ENCODE measurements around the gene KIAA1671. TPM values are rescaled to one million over a fixed set of nuclear protein-coding genes. Genes with fewer than 3 reads are reported as not detected.
A peak's percentile ranks its signal among the peaks of the same experiment; 100 is the strongest.

The KIAA1671 gene
- polyA plus RNA-seq, 2 donors: 14.2 to 17.7 TPM

- no peaks in the 10 kb centered on the region for H3K9me3 ChIP-seq (ENCODE audit: control insufficient read depth in 2 of 2, insufficient read depth in 1 of 2, low read depth in 1 of 2, low read length in 1 of 2)
- no peak overlapping the region for H3K4me3 ChIP-seq (ENCODE audit: low read depth in 1 of 2, low read length in 2 of 2)
- no peaks in the 10 kb centered on the region for H3K36me3 ChIP-seq (ENCODE audit: control insufficient read depth in 2 of 2, insufficient read depth in 2 of 2, low read length in 1 of 2)
- WGBS, 2 donors: 46 to 68% methylated on average over 1 of the region's 1 CpG
- H3K4me1 ChIP-seq (ENCODE audit: control insufficient read depth in 2 of 2, insufficient read depth in 2 of 2, low read length in 1 of 2): no peaks in the 10 kb centered on the region
- H3K27me3 ChIP-seq (ENCODE audit: control insufficient read depth in 1 of 2, insufficient read depth in 2 of 2, low read length in 2 of 2): no peaks in the 10 kb centered on the region
- no peak overlapping the region for H3K27ac ChIP-seq (ENCODE audit: low read depth in 2 of 2, low read length in 1 of 2)
These were observed 67.1 kb downstream of the KIAA1671 start for GRCh38 chr22:25019427-25020184.

GRCh38 chr22:25021409-25021808, 68.9 kb downstream of the KIAA1671 start:
- 76 to 87% methylated on average over 3 of the region's 3 CpGs for WGBS, 2 donors
- Histone ChIP-seq H3K36me3 (ENCODE audit: control insufficient read depth in 2 of 2, insufficient read depth in 2 of 2, low read length in 1 of 2) (no peaks in the 10 kb centered on the region), H3K9me3 (ENCODE audit: control insufficient read depth in 2 of 2, insufficient read depth in 1 of 2, low read depth in 1 of 2, low read length in 1 of 2) (no peaks in the 10 kb centered on the region), H3K27me3 (ENCODE audit: control insufficient read depth in 1 of 2, insufficient read depth in 2 of 2, low read length in 2 of 2) (no peaks in the 10 kb centered on the region), H3K4me3 (ENCODE audit: low read depth in 1 of 2, low read length in 2 of 2) (no peak overlapping the region), H3K4me1 (ENCODE audit: control insufficient read depth in 2 of 2, insufficient read depth in 2 of 2, low read length in 1 of 2) (no peaks in the 10 kb centered on the region), H3K27ac (ENCODE audit: low read depth in 2 of 2, low read length in 1 of 2) (no peak overlapping the region)

GRCh38 chr22:25021976-25022711, 69.6 kb downstream of the KIAA1671 start:
- no peaks in the 10 kb centered on the region for H3K27me3 ChIP-seq (ENCODE audit: control insufficient read depth in 1 of 2, insufficient read depth in 2 of 2, low read length in 2 of 2)
- H3K4me3 ChIP-seq (ENCODE audit: low read depth in 1 of 2, low read length in 2 of 2): no peak overlapping the region
- 73 to 78% methylated on average over 11 of the region's 11 CpGs for WGBS, 2 donors
- H3K27ac ChIP-seq (ENCODE audit: low read depth in 2 of 2, low read length in 1 of 2): no peak overlapping the region
- no peaks in the 10 kb centered on the region for H3K9me3 ChIP-seq (ENCODE audit: control insufficient read depth in 2 of 2, insufficient read depth in 1 of 2, low read depth in 1 of 2, low read length in 1 of 2)
- H3K36me3 ChIP-seq (ENCODE audit: control insufficient read depth in 2 of 2, insufficient read depth in 2 of 2, low read length in 1 of 2): no peaks in the 10 kb centered on the region
- peaks cover under 1% of the 10 kb centered on the region in 2 donors for H3K4me1 ChIP-seq (ENCODE audit: control insufficient read depth in 2 of 2, insufficient read depth in 2 of 2, low read length in 1 of 2)

GRCh38 chr22:25023879-25024278, 71.4 kb downstream of the KIAA1671 start:
- Histone ChIP-seq H3K36me3 (ENCODE audit: control insufficient read depth in 2 of 2, insufficient read depth in 2 of 2, low read length in 1 of 2) (peaks cover 0 to 3% of the 10 kb centered on the region in 2 donors), H3K27ac (ENCODE audit: low read depth in 2 of 2, low read length in 1 of 2) (no peak overlapping the region), H3K4me1 (ENCODE audit: control insufficient read depth in 2 of 2, insufficient read depth in 2 of 2, low read length in 1 of 2) (peaks cover 2 to 11% of the 10 kb centered on the region in 2 donors), H3K4me3 (ENCODE audit: low read depth in 1 of 2, low read length in 2 of 2) (no peak overlapping the region), H3K27me3 (ENCODE audit: control insufficient read depth in 1 of 2, insufficient read depth in 2 of 2, low read length in 2 of 2) (no peaks in the 10 kb centered on the region), H3K9me3 (ENCODE audit: control insufficient read depth in 2 of 2, insufficient read depth in 1 of 2, low read depth in 1 of 2, low read length in 1 of 2) (no peaks in the 10 kb centered on the region)
- WGBS, 2 donors: 85 to 88% methylated on average over 3 of the region's 3 CpGs

GRCh38 chr22:25024895-25025294, 72.4 kb downstream of the KIAA1671 start:
- H3K27ac ChIP-seq (ENCODE audit: low read depth in 2 of 2, low read length in 1 of 2): peak overlapping the region in 1 of 2 donors; percentile 22
- H3K9me3 ChIP-seq (ENCODE audit: control insufficient read depth in 2 of 2, insufficient read depth in 1 of 2, low read depth in 1 of 2, low read length in 1 of 2): no peaks in the 10 kb centered on the region
- no peak overlapping the region for H3K4me3 ChIP-seq (ENCODE audit: low read depth in 1 of 2, low read length in 2 of 2)
- H3K36me3 ChIP-seq (ENCODE audit: control insufficient read depth in 2 of 2, insufficient read depth in 2 of 2, low read length in 1 of 2): peaks cover 0 to 9% of the 10 kb centered on the region in 2 donors
- H3K27me3 ChIP-seq (ENCODE audit: control insufficient read depth in 1 of 2, insufficient read depth in 2 of 2, low read length in 2 of 2): no peaks in the 10 kb centered on the region
- WGBS, 2 donors: 85 to 90% methylated on average over 3 of the region's 3 CpGs
- H3K4me1 ChIP-seq (ENCODE audit: control insufficient read depth in 2 of 2, insufficient read depth in 2 of 2, low read length in 1 of 2): peaks cover 2 to 11% of the 10 kb centered on the region in 2 donors

GRCh38 chr22:25025491-25026400, 73.2 kb downstream of the KIAA1671 start:
- 61 to 64% methylated on average over 12 of the region's 12 CpGs for WGBS, 2 donors
- no peaks in the 10 kb centered on the region for H3K27me3 ChIP-seq (ENCODE audit: control insufficient read depth in 1 of 2, insufficient read depth in 2 of 2, low read length in 2 of 2)
- H3K27ac ChIP-seq (ENCODE audit: low read depth in 2 of 2, low read length in 1 of 2): peak overlapping the region; percentile 57 to 59
- no peak overlapping the region for H3K4me3 ChIP-seq (ENCODE audit: low read depth in 1 of 2, low read length in 2 of 2)
- H3K9me3 ChIP-seq (ENCODE audit: control insufficient read depth in 2 of 2, insufficient read depth in 1 of 2, low read depth in 1 of 2, low read length in 1 of 2): no peaks in the 10 kb centered on the region
- H3K4me1 ChIP-seq (ENCODE audit: control insufficient read depth in 2 of 2, insufficient read depth in 2 of 2, low read length in 1 of 2): peaks cover 2 to 11% of the 10 kb centered on the region in 2 donors
- peaks cover 0 to 9% of the 10 kb centered on the region in 2 donors for H3K36me3 ChIP-seq (ENCODE audit: control insufficient read depth in 2 of 2, insufficient read depth in 2 of 2, low read length in 1 of 2)

GRCh38 chr22:25027043-25027906, 74.8 kb downstream of the KIAA1671 start:
- Histone ChIP-seq H3K27ac (ENCODE audit: low read depth in 2 of 2, low read length in 1 of 2) (peak overlapping the region; percentile 22 to 77), H3K4me1 (ENCODE audit: control insufficient read depth in 2 of 2, insufficient read depth in 2 of 2, low read length in 1 of 2) (peaks cover 2 to 11% of the 10 kb centered on the region in 2 donors), H3K27me3 (ENCODE audit: control insufficient read depth in 1 of 2, insufficient read depth in 2 of 2, low read length in 2 of 2) (no peaks in the 10 kb centered on the region), H3K36me3 (ENCODE audit: control insufficient read depth in 2 of 2, insufficient read depth in 2 of 2, low read length in 1 of 2) (peaks cover 0 to 9% of the 10 kb centered on the region in 2 donors), H3K4me3 (ENCODE audit: low read depth in 1 of 2, low read length in 2 of 2) (no peak overlapping the region), H3K9me3 (ENCODE audit: control insufficient read depth in 2 of 2, insufficient read depth in 1 of 2, low read depth in 1 of 2, low read length in 1 of 2) (no peaks in the 10 kb centered on the region)
- 57 to 61% methylated on average over 11 of the region's 11 CpGs for WGBS, 2 donors

- Histone ChIP-seq H3K36me3 (ENCODE audit: control insufficient read depth in 2 of 2, insufficient read depth in 2 of 2, low read length in 1 of 2) (peaks cover 0 to 9% of the 10 kb centered on the region in 2 donors), H3K9me3 (ENCODE audit: control insufficient read depth in 2 of 2, insufficient read depth in 1 of 2, low read depth in 1 of 2, low read length in 1 of 2) (no peaks in the 10 kb centered on the region), H3K4me1 (ENCODE audit: control insufficient read depth in 2 of 2, insufficient read depth in 2 of 2, low read length in 1 of 2) (peaks cover 2 to 11% of the 10 kb centered on the region in 2 donors), H3K27ac (ENCODE audit: low read depth in 2 of 2, low read length in 1 of 2) (peak overlapping the region in 1 of 2 donors; percentile 40), H3K27me3 (ENCODE audit: control insufficient read depth in 1 of 2, insufficient read depth in 2 of 2, low read length in 2 of 2) (no peaks in the 10 kb centered on the region), H3K4me3 (ENCODE audit: low read depth in 1 of 2, low read length in 2 of 2) (no peak overlapping the region)
- WGBS, 2 donors: 85 to 87% methylated on average over 45 of the region's 45 CpGs
These were observed 75.7 kb downstream of the KIAA1671 start for GRCh38 chr22:25027959-25028840.

Measured in esophagus (tissue), 2 donors.